Fibroblast of peridontal ligament (primary cell): ENCODE measurements around the gene CACNA1S.

Experiments used
- DNase-seq: peaks from one replicate; pipeline ENCODE4 v3.0.0-alpha.2; 2010; ENCODE audit errors: extremely low read depth

CACNA1S gene

DNA sequence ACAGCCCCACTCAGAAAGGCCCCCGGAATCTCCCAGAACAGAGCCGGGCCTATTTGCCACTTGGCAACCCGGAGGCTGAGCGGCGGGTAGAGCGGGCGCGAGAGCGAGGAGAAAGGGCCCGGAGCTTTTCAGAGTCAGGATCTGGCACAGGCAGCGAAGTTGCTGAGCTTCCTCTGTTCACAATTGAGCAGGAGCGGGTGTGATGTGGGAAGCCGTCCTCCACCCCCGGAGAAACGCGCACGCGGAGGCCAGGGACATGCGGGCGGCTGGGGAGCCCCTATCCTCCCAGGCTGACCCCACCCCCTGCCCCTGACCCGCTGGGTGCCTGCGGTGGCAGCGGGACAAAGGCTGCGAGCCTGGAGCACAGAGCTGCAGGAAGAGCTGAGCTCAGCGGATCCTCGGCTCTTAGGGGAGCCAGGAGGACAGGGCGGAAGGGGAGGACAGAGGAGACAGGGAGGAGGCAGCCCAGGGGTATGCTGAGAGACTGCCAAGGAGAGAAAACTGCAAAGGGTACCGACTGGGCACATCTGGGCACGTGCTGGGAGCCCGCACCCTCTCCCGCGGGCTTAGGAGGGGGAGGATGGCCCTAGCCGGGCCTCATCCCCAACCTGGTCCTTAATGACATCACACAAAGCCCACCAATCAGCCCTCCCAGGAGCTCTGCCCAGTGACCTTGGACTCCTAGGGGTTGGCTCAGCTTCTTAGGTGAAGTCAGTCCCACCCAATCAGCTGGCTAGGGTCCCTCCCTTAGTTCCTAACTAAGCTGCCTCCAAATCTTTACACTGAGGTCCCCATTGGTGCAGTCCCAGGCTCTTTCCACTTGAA, 98.0 kb downstream of the CACNA1S start:
- no peak for DNase-seq

DNA sequence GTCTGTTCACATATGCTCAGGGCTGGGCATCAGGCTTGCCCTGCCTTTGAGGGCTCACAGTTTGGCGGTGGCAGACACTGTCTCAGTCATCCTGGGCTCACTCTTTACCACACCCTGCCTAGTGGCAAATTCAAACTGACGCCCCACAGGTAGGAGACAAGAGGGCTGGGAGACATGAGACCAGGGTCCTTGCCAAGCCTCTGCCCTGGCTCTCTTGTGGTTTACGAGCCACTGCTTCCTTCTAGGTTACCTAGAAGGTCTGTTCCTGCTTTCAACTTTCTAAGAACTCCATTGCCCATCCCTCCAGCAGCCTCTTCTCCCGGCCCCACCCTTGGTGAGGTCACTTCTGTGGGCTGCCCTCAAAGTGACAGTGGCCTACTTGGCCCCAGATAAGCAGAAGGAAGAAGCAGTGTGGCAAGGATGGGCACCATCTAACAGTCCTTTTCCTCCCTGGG, 99.2 kb downstream of the CACNA1S start:
- no peak for DNase-seq

GRCh38 chr1:201011616-201012015, 100.6 kb downstream of the CACNA1S start:
- no peak for DNase-seq

- DNase-seq: no peak
Measured at GRCh38 chr1:201009962-201010645, 102.1 kb downstream of the CACNA1S start.

DNA sequence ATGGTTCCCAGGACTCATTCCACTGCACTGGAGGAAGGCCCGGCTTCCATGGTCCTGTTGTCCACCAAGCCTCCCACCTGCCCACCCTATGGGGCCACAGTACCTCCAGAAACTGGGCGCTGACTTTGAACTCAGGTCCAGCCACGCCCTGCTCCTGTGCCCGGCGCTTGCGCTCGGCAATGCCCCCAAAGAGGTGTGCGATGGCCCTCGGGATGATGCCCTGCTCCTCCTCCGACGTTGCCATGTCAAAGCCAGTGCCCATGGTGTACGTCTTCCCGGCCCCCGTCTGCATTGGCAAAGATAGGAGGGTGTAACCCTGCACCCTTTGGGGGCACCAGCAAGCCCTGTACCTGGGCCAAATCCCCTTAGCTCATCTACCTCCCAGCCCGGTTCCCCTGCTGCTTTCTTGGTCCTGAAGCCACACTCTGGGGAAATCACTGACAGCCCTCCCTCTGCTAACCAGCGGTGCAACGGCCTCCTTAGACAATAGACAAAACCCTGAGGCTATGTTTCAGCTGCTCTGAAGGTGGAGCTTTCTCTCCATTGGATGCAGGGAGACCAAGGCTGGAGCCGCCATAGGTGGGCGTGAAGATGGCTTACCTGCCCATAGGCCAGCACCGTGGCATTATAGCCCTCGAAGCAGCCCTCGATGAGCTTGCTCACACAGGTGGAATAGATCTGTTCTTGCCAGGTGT, 103.4 kb downstream of the CACNA1S start:
- no peak for DNase-seq

DNA sequence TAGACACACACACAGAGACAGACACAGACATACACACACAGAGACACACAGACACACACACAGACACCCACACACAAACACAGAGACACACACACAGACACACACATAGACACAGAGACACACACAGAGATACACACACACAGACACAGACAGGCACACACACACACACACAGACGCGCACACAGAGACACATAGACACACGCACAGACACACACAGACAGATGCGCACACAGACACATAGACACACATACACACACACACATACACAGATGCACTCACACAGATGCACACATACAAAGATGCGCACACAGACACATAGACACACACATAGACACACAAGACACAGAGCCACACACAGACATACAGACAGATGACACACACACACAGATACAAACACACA, 104.7 kb downstream of the CACNA1S start:
- DNase-seq: no peak

DNA sequence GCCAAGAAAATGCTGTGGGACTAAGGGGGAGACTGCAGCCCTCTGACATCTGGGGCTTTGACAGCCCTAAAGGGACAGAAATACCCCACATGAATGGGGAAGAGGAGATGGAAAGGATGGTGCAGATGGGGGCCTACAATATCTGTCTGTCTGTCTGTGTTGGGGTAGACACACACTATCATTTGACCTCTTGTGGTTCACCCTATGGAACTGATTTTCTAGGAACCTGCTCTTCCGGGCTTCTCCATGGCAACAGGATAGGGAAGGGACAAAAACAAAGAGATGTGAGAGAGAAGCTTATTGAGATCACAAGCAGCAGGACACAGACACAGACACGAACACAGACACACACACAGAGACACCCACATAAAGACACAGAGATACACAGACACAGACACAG, 105.8 kb downstream of the CACNA1S start:
- no peak for DNase-seq

- DNase-seq: no peak
Measured at GRCh38 chr1:201004732-201005131, 107.5 kb downstream of the CACNA1S start.

GRCh38 chr1:201004154-201004553, 108.1 kb downstream of the CACNA1S start:
- DNase-seq: no peak

DNA sequence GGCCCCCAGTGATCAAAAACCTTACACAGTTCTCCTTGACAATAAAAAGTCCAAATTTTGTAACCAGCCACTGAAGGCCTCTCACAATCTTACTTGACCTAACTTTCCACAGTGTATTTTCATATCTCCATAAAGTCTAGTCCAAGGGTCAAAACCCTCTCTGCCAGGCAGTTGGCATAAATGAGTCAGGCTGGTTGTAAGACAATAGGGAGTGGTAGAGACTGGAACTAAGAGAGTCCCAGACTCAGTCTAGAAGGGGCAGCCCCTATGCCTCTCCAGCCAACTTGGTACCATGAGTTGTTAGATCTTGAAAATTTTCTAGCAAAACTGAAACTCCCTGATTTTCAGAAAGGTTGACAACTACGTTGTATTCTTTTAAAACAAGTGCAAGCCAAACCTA, 109.7 kb downstream of the CACNA1S start:
- no peak for DNase-seq

- DNase-seq: no peak
Measured at GRCh38 chr1:201001962-201002361, 110.3 kb downstream of the CACNA1S start.

- no peak for DNase-seq
Measured at GRCh38 chr1:201000391-201000790, 111.8 kb downstream of the CACNA1S start.

DNA sequence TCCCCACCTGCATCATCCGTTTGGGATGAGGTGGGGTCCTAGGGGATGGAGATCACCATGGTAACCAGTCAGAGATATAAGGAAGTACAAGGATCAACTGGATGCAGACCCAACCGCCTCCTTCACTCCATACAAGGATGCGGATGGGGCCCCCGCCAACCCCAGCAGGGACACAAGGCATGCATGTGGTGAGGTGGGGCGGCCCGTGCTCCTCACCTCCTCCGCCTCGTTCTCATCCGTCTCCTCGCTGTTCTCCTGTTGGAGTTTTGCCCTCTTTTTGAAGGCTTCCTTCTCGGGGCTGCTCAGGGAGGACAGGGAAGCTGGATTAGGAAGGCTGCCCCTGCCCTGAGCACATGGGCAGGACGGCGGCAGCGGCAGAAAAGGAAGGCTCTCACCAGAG, 112.6 kb downstream of the CACNA1S start:
- DNase-seq: no peak

DNA sequence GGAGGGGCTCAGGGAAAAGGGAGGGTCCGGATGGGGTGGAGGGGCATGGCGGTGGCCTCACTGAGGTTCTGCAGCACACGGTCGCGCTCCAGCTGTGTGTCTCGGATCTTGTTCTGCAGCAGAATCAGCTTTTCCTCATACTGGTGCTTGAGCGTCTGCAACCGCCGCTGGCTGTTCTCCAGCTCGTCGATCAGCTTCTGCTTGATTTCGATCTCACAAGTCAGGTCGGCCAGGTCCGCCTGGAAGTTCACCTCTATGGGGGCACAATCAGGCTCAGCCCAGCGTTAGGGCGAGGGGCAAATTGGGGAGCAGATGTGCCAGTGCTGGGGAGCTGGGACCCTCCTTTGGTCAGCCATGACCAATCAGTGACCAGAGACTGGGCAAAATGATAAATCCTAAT, 113.9 kb downstream of the CACNA1S start:
- DNase-seq: no peak

GRCh38 chr1:200992382-200993048, 119.7 kb downstream of the CACNA1S start:
- DNase-seq: no peak

- no peak for DNase-seq
Measured at GRCh38 chr1:200991097-200991614, 121.1 kb downstream of the CACNA1S start.

GRCh38 chr1:200990114-200990513, 122.1 kb downstream of the CACNA1S start:
- DNase-seq: no peak
